Measurements from ENCODE around the gene FRMD4A.

The FRMD4A gene

GRCh38 chr10:14330388-14331061 is at the start of gene FRMD4A:
FRMD4A (minus strand) TSS chr10:14330924.
- DNase-seq (ENCODE audit: low read depth in 1 of 2, low spot score in 1 of 2), result no peak

- no peak for DNase-seq (ENCODE audit: low read depth in 1 of 2, low spot score in 1 of 2)
These were observed 49.0 kb upstream of the FRMD4A start for GRCh38 chr10:14379556-14380280.

GRCh38 chr10:14378387-14378960 is 47.8 kb upstream of the FRMD4A start:
- DNase-seq (ENCODE audit: low read depth in 1 of 2, low spot score in 1 of 2), result no peak

GRCh38 chr10:14377591-14378175 is 47.0 kb upstream of the FRMD4A start:
- no peak for DNase-seq (ENCODE audit: low read depth in 1 of 2, low spot score in 1 of 2)

- no peak for DNase-seq (ENCODE audit: low read depth in 1 of 2, low spot score in 1 of 2)
These were observed 44.2 kb upstream of the FRMD4A start for GRCh38 chr10:14374745-14375445.

GRCh38 chr10:14372606-14373005 is 41.9 kb upstream of the FRMD4A start:
- no peak for DNase-seq (ENCODE audit: low read depth in 1 of 2, low spot score in 1 of 2)

GRCh38 chr10:14371581-14371980 is 40.9 kb upstream of the FRMD4A start:
- DNase-seq (ENCODE audit: low read depth in 1 of 2, low spot score in 1 of 2), result no peak

- no peak for DNase-seq (ENCODE audit: low read depth in 1 of 2, low spot score in 1 of 2)
These were observed 40.2 kb upstream of the FRMD4A start for GRCh38 chr10:14370894-14371293.

GRCh38 chr10:14369906-14370305 is 39.2 kb upstream of the FRMD4A start:
- DNase-seq (ENCODE audit: low read depth in 1 of 2, low spot score in 1 of 2), result no peak

GRCh38 chr10:14366760-14367159 is 36.0 kb upstream of the FRMD4A start:
- no peak for DNase-seq (ENCODE audit: low read depth in 1 of 2, low spot score in 1 of 2)

GRCh38 chr10:14365266-14365665 is 34.5 kb upstream of the FRMD4A start:
- no peak for DNase-seq (ENCODE audit: low read depth in 1 of 2, low spot score in 1 of 2)

GRCh38 chr10:14362104-14362503 is 31.4 kb upstream of the FRMD4A start:
- no peak for DNase-seq (ENCODE audit: low read depth in 1 of 2, low spot score in 1 of 2)

- no peak for DNase-seq (ENCODE audit: low read depth in 1 of 2, low spot score in 1 of 2)
These were observed 30.2 kb upstream of the FRMD4A start for GRCh38 chr10:14360961-14361360.

GRCh38 chr10:14360515-14360914 is 29.8 kb upstream of the FRMD4A start:
- no peak for DNase-seq (ENCODE audit: low read depth in 1 of 2, low spot score in 1 of 2)

- DNase-seq (ENCODE audit: low read depth in 1 of 2, low spot score in 1 of 2), result no peak
These were observed 28.3 kb upstream of the FRMD4A start for GRCh38 chr10:14358886-14359573.

- DNase-seq (ENCODE audit: low read depth in 1 of 2, low spot score in 1 of 2), result no peak
These were observed 26.2 kb upstream of the FRMD4A start for GRCh38 chr10:14356921-14357320.

GRCh38 chr10:14355750-14356149 is 25.0 kb upstream of the FRMD4A start:
- DNase-seq (ENCODE audit: low read depth in 1 of 2, low spot score in 1 of 2), result no peak

GRCh38 chr10:14353291-14353913 is 22.7 kb upstream of the FRMD4A start:
- DNase-seq (ENCODE audit: low read depth in 1 of 2, low spot score in 1 of 2), result no peak

GRCh38 chr10:14350006-14350405 is 19.3 kb upstream of the FRMD4A start:
- no peak for DNase-seq (ENCODE audit: low read depth in 1 of 2, low spot score in 1 of 2)

GRCh38 chr10:14349081-14349480 is 18.4 kb upstream of the FRMD4A start:
- no peak for DNase-seq (ENCODE audit: low read depth in 1 of 2, low spot score in 1 of 2)

Measured in activated T-helper 1 cell treated with anti-CD3 and anti-CD28 coated beads, Interleukin-2, amount 50 U/mL, for 16 hours (primary cell).